NB4 (cell line): ENCODE data around the gene DCC.

ENCODE experiments used
- TF ChIP-seq, protein P1 (sequence below): IDR thresholded peaks from 2 replicates; pipeline ENCODE4 v1.6.1; 2011; ENCODE audit warnings: low read depth, low read length
- TF ChIP-seq, protein P2 (sequence below): IDR thresholded peaks from one replicate; pipeline ENCODE4 v1.5.1; 2012; ENCODE audit warnings: low read depth, low read length

DNA sequence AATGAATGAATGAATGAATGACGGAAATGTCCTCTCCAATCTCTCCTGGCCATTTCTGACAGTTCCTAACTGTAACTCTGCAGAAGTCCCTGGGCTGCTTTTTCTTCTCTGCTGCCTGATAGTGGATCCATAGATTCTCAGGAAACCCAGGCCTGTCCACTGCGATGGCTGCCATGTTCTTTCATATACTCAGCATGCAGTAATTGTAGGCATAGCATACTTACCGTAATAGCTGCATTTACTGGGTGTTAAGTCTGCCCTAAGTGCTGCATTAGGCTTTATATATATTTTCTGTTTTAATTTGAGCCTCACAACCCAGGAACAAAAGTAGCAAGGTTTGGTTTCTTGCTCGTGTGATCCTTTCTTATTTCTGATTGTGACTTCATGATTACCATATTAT lies 122.9 kb downstream of the DCC start:
- TF ChIP-seq, protein P1, sequence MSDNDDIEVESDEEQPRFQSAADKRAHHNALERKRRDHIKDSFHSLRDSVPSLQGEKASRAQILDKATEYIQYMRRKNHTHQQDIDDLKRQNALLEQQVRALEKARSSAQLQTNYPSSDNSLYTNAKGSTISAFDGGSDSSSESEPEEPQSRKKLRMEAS: no peak
- TF ChIP-seq, protein P2, sequence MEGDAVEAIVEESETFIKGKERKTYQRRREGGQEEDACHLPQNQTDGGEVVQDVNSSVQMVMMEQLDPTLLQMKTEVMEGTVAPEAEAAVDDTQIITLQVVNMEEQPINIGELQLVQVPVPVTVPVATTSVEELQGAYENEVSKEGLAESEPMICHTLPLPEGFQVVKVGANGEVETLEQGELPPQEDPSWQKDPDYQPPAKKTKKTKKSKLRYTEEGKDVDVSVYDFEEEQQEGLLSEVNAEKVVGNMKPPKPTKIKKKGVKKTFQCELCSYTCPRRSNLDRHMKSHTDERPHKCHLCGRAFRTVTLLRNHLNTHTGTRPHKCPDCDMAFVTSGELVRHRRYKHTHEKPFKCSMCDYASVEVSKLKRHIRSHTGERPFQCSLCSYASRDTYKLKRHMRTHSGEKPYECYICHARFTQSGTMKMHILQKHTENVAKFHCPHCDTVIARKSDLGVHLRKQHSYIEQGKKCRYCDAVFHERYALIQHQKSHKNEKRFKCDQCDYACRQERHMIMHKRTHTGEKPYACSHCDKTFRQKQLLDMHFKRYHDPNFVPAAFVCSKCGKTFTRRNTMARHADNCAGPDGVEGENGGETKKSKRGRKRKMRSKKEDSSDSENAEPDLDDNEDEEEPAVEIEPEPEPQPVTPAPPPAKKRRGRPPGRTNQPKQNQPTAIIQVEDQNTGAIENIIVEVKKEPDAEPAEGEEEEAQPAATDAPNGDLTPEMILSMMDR: no peak
